Right lobe of liver (tissue), 4 donors: ENCODE data around the gene CPNE7.

Experiments used
- POLR2A ChIP-seq: fragments of 450-650 bp; IDR thresholded peaks from one replicate; pipeline ENCODE4 v1.6.1; 2017; ENCODE audit warnings: antibody characterized with exemption, mild to moderate bottlenecking
- TF ChIP-seq, protein P1 (sequence below), 4 donors: fragments of 200-600 bp in 3 of 4; fragments of 450-650 bp in 1 of 4; IDR thresholded peaks; one replicate each; pipeline versions ENCODE4 v1.5.1 to v1.8.0; 2016 to 2022; ENCODE audit warnings: antibody characterized with exemption in 4 of 4, mild to moderate bottlenecking in 2 of 4
- donor health status: DM: no; HTN: no; CAD: no.
- donor health status: DM: no; HTN: no; CAD: no.
- donor health status: DM: no; HTN: yes; CAD: no.

DNA sequence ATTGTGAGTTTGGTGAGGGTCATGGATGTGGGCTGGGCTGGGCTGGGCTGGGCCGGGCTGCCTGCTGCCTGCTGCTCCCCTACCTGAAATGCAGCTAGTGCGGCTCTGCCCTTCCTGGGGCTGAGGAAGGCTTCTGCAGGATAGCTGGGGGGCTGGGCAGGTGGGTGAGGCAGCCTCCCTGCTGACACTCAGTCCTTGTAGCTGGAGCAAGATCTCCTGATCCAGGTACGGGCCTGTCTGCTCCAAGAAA is 10.4 kb upstream of the CPNE7 start:
- TF ChIP-seq, protein P1, sequence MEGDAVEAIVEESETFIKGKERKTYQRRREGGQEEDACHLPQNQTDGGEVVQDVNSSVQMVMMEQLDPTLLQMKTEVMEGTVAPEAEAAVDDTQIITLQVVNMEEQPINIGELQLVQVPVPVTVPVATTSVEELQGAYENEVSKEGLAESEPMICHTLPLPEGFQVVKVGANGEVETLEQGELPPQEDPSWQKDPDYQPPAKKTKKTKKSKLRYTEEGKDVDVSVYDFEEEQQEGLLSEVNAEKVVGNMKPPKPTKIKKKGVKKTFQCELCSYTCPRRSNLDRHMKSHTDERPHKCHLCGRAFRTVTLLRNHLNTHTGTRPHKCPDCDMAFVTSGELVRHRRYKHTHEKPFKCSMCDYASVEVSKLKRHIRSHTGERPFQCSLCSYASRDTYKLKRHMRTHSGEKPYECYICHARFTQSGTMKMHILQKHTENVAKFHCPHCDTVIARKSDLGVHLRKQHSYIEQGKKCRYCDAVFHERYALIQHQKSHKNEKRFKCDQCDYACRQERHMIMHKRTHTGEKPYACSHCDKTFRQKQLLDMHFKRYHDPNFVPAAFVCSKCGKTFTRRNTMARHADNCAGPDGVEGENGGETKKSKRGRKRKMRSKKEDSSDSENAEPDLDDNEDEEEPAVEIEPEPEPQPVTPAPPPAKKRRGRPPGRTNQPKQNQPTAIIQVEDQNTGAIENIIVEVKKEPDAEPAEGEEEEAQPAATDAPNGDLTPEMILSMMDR (IDR thresholded peaks at IDR 0.05): no peak
- no peak for TF ChIP-seq POLR2A
